Fibroblast of lung (primary cell): ENCODE measurements around the gene TARS3. TPM values are rescaled to one million over a fixed set of nuclear protein-coding genes. Genes with fewer than 3 reads are reported as not detected.
"Not testable (repeated sequence)": the region's sequence is repeated elsewhere in the genome, so short reads cannot be mapped to it uniquely, and the experiment has no call there.

Experiments
- DNase-seq, 2 donors: peaks; one replicate each; pipeline versions ENCODE4 v3.0.0 to v3.0.0-alpha.2; 2010; ENCODE audit warnings: low read depth in 2 of 2
- H2AFZ ChIP-seq: 2 replicates; pipeline ENCODE4 v1.5.1; 2012; ENCODE audit warnings: low read length, control low read depth, inconsistent platforms
- H3K27ac ChIP-seq: 2 replicates; pipeline ENCODE4 v1.5.1; 2011; ENCODE audit warnings: low read length, control low read depth; ENCODE audit not compliant: insufficient read depth
- H3K27me3 ChIP-seq: 2 replicates; pipeline ENCODE4 v1.5.1; 2011; ENCODE audit warnings: mild to moderate bottlenecking, low read length; ENCODE audit not compliant: control insufficient read depth, insufficient read depth
- H3K36me3 ChIP-seq: 2 replicates; pipeline ENCODE4 v1.5.1; 2011; ENCODE audit warnings: low read length; ENCODE audit not compliant: control insufficient read depth, insufficient read depth
- H3K4me1 ChIP-seq: 2 replicates; pipeline ENCODE4 v1.5.1; 2011; ENCODE audit warnings: low read length; ENCODE audit not compliant: control insufficient read depth, insufficient read depth; ENCODE audit errors: extremely low read depth
- H3K4me2 ChIP-seq: 2 replicates; pipeline ENCODE4 v1.5.1; 2011; ENCODE audit warnings: low read length, control low read depth; ENCODE audit not compliant: insufficient read depth; ENCODE audit errors: extremely low read depth
- H3K4me3 ChIP-seq, 4 experiments: fragments of 200-600 bp in 1 of 4; sonication (generic) in 1 of 4; replicated peaks in 1 of 4; 2 replicates each; pipeline ENCODE4 v1.5.1; 2011 to 2016; ENCODE audit warnings: low read length in 4 of 4, low read depth in 3 of 4, mild to moderate bottlenecking in 3 of 4, control low read depth in 2 of 4, inconsistent platforms in 1 of 4, mixed read lengths in 1 of 4; ENCODE audit not compliant: insufficient read depth in 1 of 4; ENCODE audit errors: control extremely low read depth in 1 of 4
- H3K79me2 ChIP-seq: 2 replicates; pipeline ENCODE4 v1.5.1; 2012; ENCODE audit warnings: mild to moderate bottlenecking, low read length, inconsistent platforms; ENCODE audit not compliant: control insufficient read depth, insufficient read depth
- H3K9ac ChIP-seq: 2 replicates; pipeline ENCODE4 v1.5.1; 2011; ENCODE audit warnings: mild to moderate bottlenecking, low read length, control low read depth; ENCODE audit not compliant: insufficient read depth
- H3K9me3 ChIP-seq: 2 replicates; pipeline ENCODE4 v1.5.1; 2012; ENCODE audit warnings: low read depth, low read length; ENCODE audit not compliant: control insufficient read depth, insufficient read depth
- H4K20me1 ChIP-seq: 2 replicates; pipeline ENCODE4 v1.5.1; 2011; ENCODE audit warnings: low read length; ENCODE audit not compliant: control insufficient read depth, insufficient read depth; ENCODE audit errors: extremely low read depth
- EZH2 ChIP-seq: IDR thresholded peaks from 2 replicates; pipeline ENCODE4 v1.5.1; 2012; ENCODE audit warnings: low read length, control low read depth, mild to moderate bottlenecking; ENCODE audit errors: missing control alignments
- polyA minus RNA-seq: library from RNA; depleted of rRNA, polyadenylated mRNA; stranded (reverse); fragments of >200 nt; gene quantifications from 2 replicates; pipeline ENCODE4 v1.2.3, GENCODE V29; 2011; ENCODE audit warnings: low replicate concordance
- polyA plus RNA-seq, 2 donors: library from polyadenylated mRNA; depleted of rRNA in 1 of 2; stranded (reverse) in 1 of 2; unstranded in 1 of 2; fragments of >200 nt; gene quantifications; 2 replicates each; pipeline ENCODE4 v1.2.1, GENCODE V29; 2011 to 2012; ENCODE audit warnings: missing spikeins in 1 of 2
- total RNA-seq: library from RNA; depleted of rRNA; stranded (reverse); fragments of >200 nt; gene quantifications from 2 replicates; pipeline ENCODE4 v1.2.1, GENCODE V29; 2014
- TF ChIP-seq, protein P1 (sequence below), 2 donors: IDR thresholded peaks in 1 of 2; conservative IDR thresholded peaks in 1 of 2; 1 replicate in 1 of 2; 2 replicates in 1 of 2; pipeline ENCODE4 v1.5.1; 2011 to 2012; ENCODE audit warnings: low read length in 2 of 2, control low read depth in 1 of 2, inconsistent platforms in 1 of 2, low read depth in 1 of 2, mild to moderate bottlenecking in 1 of 2

The TARS3 gene
- 9.5 and 23.3 TPM in 2 replicates for total RNA-seq
- polyA plus RNA-seq, result 4.3 and 6.2 TPM in 2 replicates
- polyA plus RNA-seq (2012), result 8.4 and 10.6 TPM in 2 replicates
- 0.67 and 1.4 TPM in 2 replicates for polyA minus RNA-seq

DNA sequence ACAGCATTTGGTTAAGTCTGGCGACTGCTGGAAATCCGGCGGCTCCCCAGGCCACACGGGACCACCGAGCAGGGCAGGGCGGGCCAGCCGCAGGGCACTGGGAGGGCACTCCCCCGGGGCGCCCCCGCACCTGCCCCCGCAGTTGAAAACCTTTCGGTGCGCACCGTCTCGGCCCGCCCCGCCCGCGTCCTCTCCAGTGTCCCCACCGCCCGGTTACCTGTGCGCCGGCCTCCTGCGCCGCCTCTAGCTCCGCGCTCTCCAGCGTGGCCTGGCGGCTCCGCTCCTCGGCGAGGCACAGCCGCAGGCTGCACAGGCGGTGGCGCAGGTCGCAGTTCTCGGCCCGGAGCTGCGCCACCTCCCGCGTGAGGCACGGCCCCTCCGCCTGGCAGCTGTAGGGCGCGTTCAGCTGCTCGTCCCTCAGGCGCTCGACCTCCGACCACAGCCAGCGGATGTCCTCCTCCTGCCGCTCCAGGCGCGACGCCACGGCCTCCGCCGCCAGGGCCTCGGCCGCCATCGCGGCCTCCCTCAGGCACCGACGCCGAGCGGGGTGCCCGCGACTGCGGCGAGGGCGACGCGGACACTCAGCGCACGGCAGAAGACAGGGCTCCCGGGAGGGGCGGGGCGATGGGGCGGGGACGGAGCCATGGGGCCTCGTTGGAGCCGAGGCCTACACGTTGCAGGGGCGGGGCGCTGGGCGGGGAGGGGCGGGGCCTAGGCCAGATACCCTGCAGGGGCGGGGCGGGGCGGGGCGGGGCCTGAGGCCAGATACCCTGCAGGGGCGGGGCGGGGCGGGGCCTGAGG, at the start of gene TARS3:
Gene TARS3, minus strand, starts transcription at position 600 of the 801 bp plus-strand sequence. Its CDS starts 86 bp downstream, at position 514.
- H3K27ac ChIP-seq, result peak within 1 kb of the TSS; percentile 62
- no peaks in the 10 kb centered on the region for H3K9me3 ChIP-seq
- no peaks in the 10 kb centered on the region for H3K79me2 ChIP-seq
- H2AFZ ChIP-seq, result peak within 1 kb of the TSS; percentile 85
- H3K9ac ChIP-seq, result peak within 1 kb of the TSS; percentile 83
- DNase-seq, result peak; percentile 80 to 84
- no peaks in the 10 kb centered on the region for H3K36me3 ChIP-seq
- TF ChIP-seq EZH2, result no peak
- TF ChIP-seq, protein P1, sequence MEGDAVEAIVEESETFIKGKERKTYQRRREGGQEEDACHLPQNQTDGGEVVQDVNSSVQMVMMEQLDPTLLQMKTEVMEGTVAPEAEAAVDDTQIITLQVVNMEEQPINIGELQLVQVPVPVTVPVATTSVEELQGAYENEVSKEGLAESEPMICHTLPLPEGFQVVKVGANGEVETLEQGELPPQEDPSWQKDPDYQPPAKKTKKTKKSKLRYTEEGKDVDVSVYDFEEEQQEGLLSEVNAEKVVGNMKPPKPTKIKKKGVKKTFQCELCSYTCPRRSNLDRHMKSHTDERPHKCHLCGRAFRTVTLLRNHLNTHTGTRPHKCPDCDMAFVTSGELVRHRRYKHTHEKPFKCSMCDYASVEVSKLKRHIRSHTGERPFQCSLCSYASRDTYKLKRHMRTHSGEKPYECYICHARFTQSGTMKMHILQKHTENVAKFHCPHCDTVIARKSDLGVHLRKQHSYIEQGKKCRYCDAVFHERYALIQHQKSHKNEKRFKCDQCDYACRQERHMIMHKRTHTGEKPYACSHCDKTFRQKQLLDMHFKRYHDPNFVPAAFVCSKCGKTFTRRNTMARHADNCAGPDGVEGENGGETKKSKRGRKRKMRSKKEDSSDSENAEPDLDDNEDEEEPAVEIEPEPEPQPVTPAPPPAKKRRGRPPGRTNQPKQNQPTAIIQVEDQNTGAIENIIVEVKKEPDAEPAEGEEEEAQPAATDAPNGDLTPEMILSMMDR (conservative IDR thresholded peaks at IDR 0.05 in 1 of 2, IDR thresholded peaks at IDR 0.05 in 1 of 2; ENCODE audit: low read depth in 1 of 2, low read length in 2 of 2), result no peak
- no peaks in the 10 kb centered on the region for H3K4me1 ChIP-seq
- no peaks in the 10 kb centered on the region for H3K27me3 ChIP-seq
- H3K4me2 ChIP-seq, result peak within 1 kb of the TSS; percentile 55
- peak within 1 kb of the TSS; percentile 68 to 84 (median 70) for H3K4me3 ChIP-seq
- H4K20me1 ChIP-seq, result no peaks in the 10 kb centered on the region

DNA sequence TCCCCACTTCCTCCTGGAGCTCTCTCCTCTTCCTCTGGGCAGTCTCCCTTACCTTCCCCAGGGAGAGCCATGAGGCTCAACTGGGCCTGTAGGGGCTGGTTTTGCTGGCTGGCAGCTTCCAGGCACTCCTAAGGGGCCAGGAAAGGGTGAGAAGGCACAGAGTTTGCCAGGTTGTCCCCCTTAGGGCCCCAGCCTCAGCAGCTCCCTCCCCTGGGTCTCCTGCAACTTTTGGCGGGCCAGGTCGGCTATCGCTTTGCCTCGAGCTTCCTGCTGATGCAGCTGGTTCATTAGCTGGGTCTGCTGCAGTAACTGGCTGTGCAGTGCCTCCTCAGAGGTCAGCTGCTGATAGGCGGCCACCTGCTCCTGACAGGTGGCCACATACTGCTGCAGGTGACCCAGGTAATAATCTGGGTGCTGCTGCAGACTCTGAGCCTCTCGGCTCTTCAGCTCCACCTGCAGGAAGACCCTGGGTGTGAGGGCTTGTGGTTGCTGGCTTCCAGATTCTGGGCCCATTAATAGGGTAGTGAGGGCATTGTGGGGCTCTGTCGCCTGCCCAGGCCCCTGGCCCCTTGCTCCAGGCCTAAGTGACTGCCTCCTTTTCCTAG, 49.3 kb upstream of the TARS3 start:
- no peak overlapping the region for H2AFZ ChIP-seq
- H4K20me1 ChIP-seq, result no peaks in the 10 kb centered on the region
- no peaks in the 10 kb centered on the region for H3K27me3 ChIP-seq
- no peaks in the 10 kb centered on the region for H3K9me3 ChIP-seq
- no peak overlapping the region for H3K9ac ChIP-seq
- no peak overlapping the region for H3K4me3 ChIP-seq
- no peaks in the 10 kb centered on the region for H3K36me3 ChIP-seq
- no peak overlapping the region for H3K4me2 ChIP-seq
- TF ChIP-seq EZH2, result no peak
- TF ChIP-seq, protein P1 (conservative IDR thresholded peaks at IDR 0.05 in 1 of 2, IDR thresholded peaks at IDR 0.05 in 1 of 2; ENCODE audit: low read depth in 1 of 2, low read length in 2 of 2), result no peak
- DNase-seq, result no peak
- H3K79me2 ChIP-seq, result no peaks in the 10 kb centered on the region
- H3K27ac ChIP-seq, result no peak overlapping the region
- H3K4me1 ChIP-seq, result no peaks in the 10 kb centered on the region

DNA sequence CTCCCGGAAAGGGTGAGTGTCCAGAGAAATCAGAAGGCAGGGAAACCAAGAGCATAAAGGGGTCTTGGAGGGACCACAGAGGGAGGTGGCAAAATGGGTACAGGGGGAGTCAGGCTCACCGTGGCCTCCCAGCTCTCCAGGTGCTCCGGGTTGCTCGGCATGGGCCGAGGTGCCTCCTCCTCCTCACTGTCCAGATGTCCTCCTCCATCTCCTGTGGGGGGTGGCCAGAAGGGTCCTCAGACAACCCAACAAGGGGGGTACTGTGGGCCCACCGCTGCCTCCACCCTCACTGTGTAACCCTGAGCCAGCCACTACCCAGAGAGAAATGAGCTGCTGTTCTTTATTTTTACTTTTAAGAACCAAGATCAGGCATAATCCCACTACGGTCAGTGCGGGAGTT, 48.6 kb upstream of the TARS3 start:
- TF ChIP-seq, protein P1 (conservative IDR thresholded peaks at IDR 0.05 in 1 of 2, IDR thresholded peaks at IDR 0.05 in 1 of 2; ENCODE audit: low read depth in 1 of 2, low read length in 2 of 2), result no peak
- no peak for TF ChIP-seq EZH2
- no peak for DNase-seq
- H3K4me1 ChIP-seq, result no peaks in the 10 kb centered on the region

DNA sequence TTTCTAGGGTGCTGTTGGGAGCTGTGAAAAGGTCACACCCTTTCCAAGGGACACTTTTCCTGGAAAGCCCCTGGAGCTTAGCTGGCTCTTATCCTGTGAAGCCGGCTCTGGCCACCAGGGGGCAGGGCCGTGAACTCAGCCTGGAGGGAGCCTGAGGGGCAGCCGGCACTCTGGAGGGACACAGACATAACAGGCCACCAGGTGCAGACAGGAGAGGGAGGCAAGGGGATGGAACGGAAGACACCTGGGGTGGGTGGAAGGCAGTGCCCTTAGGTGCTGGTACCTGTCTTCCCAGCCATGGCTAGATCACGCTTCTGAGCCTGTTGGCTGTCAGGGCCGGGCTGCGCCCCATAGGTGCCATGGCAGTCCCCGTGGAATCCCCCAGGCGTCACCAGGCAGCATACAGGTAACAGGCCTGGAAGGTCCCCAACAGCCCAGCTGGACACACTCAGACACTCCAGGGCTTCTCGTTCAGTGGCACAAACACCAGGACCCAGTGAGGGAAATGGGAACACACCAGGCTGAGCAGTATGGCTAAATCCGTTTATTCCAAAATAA, 42.9 kb upstream of the TARS3 start:
- not testable (repeated sequence) for H2AFZ ChIP-seq, H3K79me2 ChIP-seq, H3K9ac ChIP-seq, H3K4me3 ChIP-seq, DNase-seq, H3K27ac ChIP-seq, H3K9me3 ChIP-seq, H3K4me2 ChIP-seq, H3K4me1 ChIP-seq, H4K20me1 ChIP-seq, H3K36me3 ChIP-seq, H3K27me3 ChIP-seq

More for the DNA sequence above, 48.6 kb upstream of the TARS3 start:
- H3K27ac ChIP-seq, result no peak overlapping the region
- no peaks in the 10 kb centered on the region for H4K20me1 ChIP-seq
- H3K27me3 ChIP-seq, result no peaks in the 10 kb centered on the region
- H3K79me2 ChIP-seq, result no peaks in the 10 kb centered on the region
- no peak overlapping the region for H2AFZ ChIP-seq
- H3K9ac ChIP-seq, result no peak overlapping the region
- no peaks in the 10 kb centered on the region for H3K9me3 ChIP-seq
- no peaks in the 10 kb centered on the region for H3K36me3 ChIP-seq
- no peak overlapping the region for H3K4me3 ChIP-seq
- no peak overlapping the region for H3K4me2 ChIP-seq
